GM12878 (cell line): ENCODE measurements around the gene EYS. TPM values are rescaled to one million over a fixed set of nuclear protein-coding genes. Genes with fewer than 3 reads are reported as not detected.

Experiments used
- ATAC-seq: fragments of 200-7000 bp; cut with Tn5 transposase; 3 replicates; pipeline ENCODE4 v1.9.1; 2020; ENCODE audit warnings: mild to moderate bottlenecking, moderate library complexity
- BruUV-seq: library from RNA; stranded (reverse); fragments of 400-500 nt; replicated peaks from 2 replicates; lab custom pipeline; 2021; lab: Mats Ljungman, UMichigan
- CTCF ChIA-PET: fragments of 300-600 bp; sonication (Branson Sonifier 250); formaldehyde crosslinking; extraction: SDS; loops from one replicate; lab custom pipeline; 2021; ENCODE audit warnings: inconsistent platforms; lab: Yijun Ruan, JAX
- POLR2A ChIA-PET: fragments of 350-600 bp; formaldehyde crosslinking; extraction: SDS; loops from one replicate; lab custom pipeline; 2021; ENCODE audit warnings: inconsistent platforms; lab: Charles Lee
- RAD21 ChIA-PET: fragments of 300-600 bp; sonication (Branson Sonifier 250); formaldehyde crosslinking; loops from one replicate; lab custom pipeline; 2023; ENCODE audit warnings: antibody characterized with exemption; ENCODE audit not compliant: unreplicated experiment; lab: Charles Lee
- SMC1A ChIA-PET: fragments of 300-600 bp; sonication (Branson Sonifier 250); formaldehyde crosslinking; loops from one replicate; lab custom pipeline; 2023; ENCODE audit not compliant: unreplicated experiment, uncharacterized antibody; lab: Charles Lee
- DNase-seq: peaks from one replicate; pipeline ENCODE4 v3.0.0-alpha.2; 2011; ENCODE audit warnings: low read depth, low spot score
- FAIRE-seq: peaks from 3 replicates; lab custom pipeline; 2011; peaks lifted over from hg19 to GRCh38; lab: Jason Lieb, UNC
- H2AFZ ChIP-seq: 2 replicates; pipeline ENCODE4 v1.6.0; 2011; ENCODE audit warnings: low read depth, low read length, control low read depth; ENCODE audit not compliant: control insufficient read depth
- H3K27ac ChIP-seq: 2 replicates; pipeline ENCODE4 v1.5.1; 2011; ENCODE audit warnings: control low read depth; ENCODE audit not compliant: control insufficient read depth, insufficient read depth
- H3K27me3 ChIP-seq, 2 experiments: replicated peaks in 1 of 2; 2 replicates each; pipeline versions ENCODE4 v1.6.0 to v1.6.1; 2011; ENCODE audit warnings: low read length in 1 of 2; ENCODE audit not compliant: control insufficient read depth in 2 of 2, insufficient read depth in 2 of 2
- H3K36me3 ChIP-seq, 2 experiments: 2 replicates each; pipeline ENCODE4 v1.5.1; 2011; ENCODE audit warnings: low read length in 1 of 2; ENCODE audit not compliant: control insufficient read depth in 2 of 2, insufficient read depth in 2 of 2
- H3K4me1 ChIP-seq: 2 replicates; pipeline ENCODE4 v1.6.1; 2011; ENCODE audit warnings: mild to moderate bottlenecking, low read length, moderate library complexity, mixed read lengths; ENCODE audit not compliant: control insufficient read depth, insufficient read depth
- H3K4me2 ChIP-seq: 2 replicates; pipeline ENCODE4 v1.6.0; 2011; ENCODE audit warnings: control low read depth; ENCODE audit not compliant: control insufficient read depth, insufficient read depth
- H3K4me3 ChIP-seq: fragments of 200-600 bp; sonication (generic); 2 replicates; pipeline ENCODE4 v1.5.1; 2016
- H3K79me2 ChIP-seq: 2 replicates; pipeline ENCODE4 v1.6.0; 2011; ENCODE audit warnings: low read length; ENCODE audit not compliant: control insufficient read depth, insufficient read depth
- H3K9ac ChIP-seq: 2 replicates; pipeline ENCODE4 v1.8.0; 2011; ENCODE audit warnings: low read length, control low read depth, mixed read lengths; ENCODE audit not compliant: control insufficient read depth, insufficient read depth
- H3K9me3 ChIP-seq: replicated peaks from 3 replicates; pipeline ENCODE4 v1.5.1; 2011; ENCODE audit warnings: mild to moderate bottlenecking, low read length; ENCODE audit not compliant: control insufficient read depth, insufficient read depth
- H4K20me1 ChIP-seq: 2 replicates; pipeline ENCODE4 v1.6.0; 2011; ENCODE audit not compliant: control insufficient read depth, insufficient read depth
- ATF7 ChIP-seq: fragments of 450-650 bp; IDR thresholded peaks from 2 replicates; pipeline ENCODE4 v1.6.1; 2016; ENCODE audit warnings: low read depth, mild to moderate bottlenecking
- FOXK2 ChIP-seq: fragments of 450-650 bp; IDR thresholded peaks from 2 replicates; pipeline ENCODE4 v1.6.1; 2017; ENCODE audit warnings: mild to moderate bottlenecking, moderate library complexity
- IKZF2 ChIP-seq, 2 experiments: fragments of 450-650 bp; IDR thresholded peaks; 2 replicates each; pipeline ENCODE4 v1.6.1; 2017; ENCODE audit warnings: mild to moderate bottlenecking in 2 of 2, moderate library complexity in 2 of 2
- JUNB ChIP-seq: IDR thresholded peaks from 2 replicates; pipeline ENCODE4 v1.6.1; 2016; ENCODE audit warnings: antibody characterized with exemption, mild to moderate bottlenecking
- PAX8 ChIP-seq: fragments of 450-650 bp; IDR thresholded peaks from 2 replicates; pipeline ENCODE4 v1.6.1; 2017; ENCODE audit warnings: mild to moderate bottlenecking, moderate library complexity
- SIX5 ChIP-seq: IDR thresholded peaks from 2 replicates; pipeline ENCODE4 v1.6.1; 2011; ENCODE audit warnings: mild to moderate bottlenecking, low read depth, low read length, moderate library complexity; ENCODE audit not compliant: severe bottlenecking
- ZZZ3 ChIP-seq: IDR thresholded peaks from 2 replicates; pipeline ENCODE4 v1.6.1; 2011; ENCODE audit warnings: low read depth; ENCODE audit not compliant: control insufficient read depth, insufficient read length
- WGBS: methylation state at CpG from one replicate; pipeline ENCODE4 v1.1.6; 2016; ENCODE audit warnings: low lambda C conversion rate; ENCODE audit not compliant: insufficient replicate concordance, insufficient coverage; ENCODE audit errors: missing lambda C conversion rate; 5-methylcytosine and 5-hydroxymethylcytosine counted together
- in situ Hi-C: fragments of 300-500 bp; cut with MboI; formaldehyde crosslinking; loops from 9 replicates; pipeline ENCODE4 v1.14.3; 2018; ENCODE audit warnings: mixed read lengths
- intact Hi-C: fragments of 100-400 bp; cut with micrococcal nuclease; formaldehyde crosslinking; loops from one replicate; pipeline ENCODE4 v1.14.2; 2022; ENCODE audit not compliant: unreplicated experiment
- polyA plus RNA-seq, 11 experiments: library from polyadenylated mRNA; depleted of rRNA in 4 of 11; unstranded in 6 of 11; stranded (reverse) in 5 of 11; fragments of >200 nt; fragmentation: Nextera tagmentation in 4 of 11; fragmentation: Illumina TruSeq in 1 of 11; extraction: Ambion mirVana in 4 of 11; extraction: Trizol in 1 of 11; gene quantifications; 1 replicate in 1 of 11; 2 replicates in 10 of 11; pipeline versions ENCODE4 v1.2.1 to v1.2.3, GENCODE V29; 2011 to 2016; ENCODE audit warnings: inconsistent platforms in 2 of 11, missing spikeins in 2 of 11, low read depth in 1 of 11
- total RNA-seq, 4 experiments: library from RNA; depleted of rRNA in 3 of 4; stranded (reverse); fragments of >200 nt in 3 of 4; fragmentation: Illumina TruSeq in 1 of 4; extraction: Trizol in 1 of 4; gene quantifications; 2 replicates each; pipeline versions ENCODE4 v1.2.1 to v1.2.3, GENCODE V29; 2013 to 2021
- TF ChIP-seq, protein P1 (sequence below): fragments of 450-650 bp; IDR thresholded peaks from 2 replicates; pipeline ENCODE4 v1.6.1; 2016; ENCODE audit warnings: mild to moderate bottlenecking, moderate library complexity, borderline replicate concordance

The EYS gene
- total and polyA plus RNA-seq, 10 of the 15 experiments (the other 5 are each of a cell fraction or from before 2014, with no cell fraction given) = under 0.01 to 0.14 (median 0.02) TPM; not detected in 1

DNA sequence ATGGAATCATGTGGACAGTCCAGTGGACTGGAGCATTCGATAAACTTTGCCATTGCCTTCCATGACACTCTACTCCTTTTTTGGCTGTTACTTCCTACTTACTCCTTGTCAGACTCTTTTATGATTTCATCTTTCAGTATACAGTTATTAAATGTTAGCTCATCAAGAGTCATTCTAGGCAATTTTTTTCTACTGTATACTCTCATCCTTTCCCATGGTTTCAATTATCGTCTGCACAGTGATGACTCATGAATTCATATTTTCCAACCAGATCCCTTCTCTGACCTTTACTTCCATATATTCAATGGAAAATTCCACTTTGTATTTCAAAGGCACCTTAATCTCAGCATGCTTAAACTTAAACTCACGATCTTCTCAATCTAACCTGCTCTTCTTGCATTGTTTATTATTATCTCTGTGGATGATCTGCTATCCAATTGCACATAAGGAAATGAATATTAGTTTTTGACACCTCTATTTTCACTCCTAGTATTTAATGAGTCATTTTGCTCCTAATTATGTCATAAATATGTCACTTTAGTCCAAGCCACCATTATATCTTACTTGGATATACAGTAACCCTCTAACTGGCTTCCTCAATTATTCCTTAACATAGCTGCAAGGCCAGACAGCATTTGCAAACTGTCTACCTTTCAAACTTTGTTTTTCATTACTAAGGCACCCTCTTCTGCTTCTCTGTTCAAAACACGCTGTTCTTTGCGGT, 1643.9 kb downstream of the EYS start:
- Histone ChIP-seq H3K27ac (no peak overlapping the region), H3K4me1 (no peaks in the 10 kb centered on the region), H3K4me2 (no peak overlapping the region), H3K9me3 (no peaks in the 10 kb centered on the region), H3K36me3 (no peaks in the 10 kb centered on the region), H3K79me2 (no peaks in the 10 kb centered on the region), H3K4me3 (no peak overlapping the region), H2AFZ (no peak overlapping the region), H4K20me1 (no peaks in the 10 kb centered on the region), H3K27me3 (no peaks in the 10 kb centered on the region), H3K9ac (no peak overlapping the region)
- intact Hi-C loops = no loop called here
- WGBS = 72% methylated on average over 5 of the region's 5 CpGs
- POLR2A ChIA-PET = no interaction called here
- no peak for FAIRE-seq
- in situ Hi-C loops = no loop called here
- ATAC-seq = peak; percentile 56
- SMC1A ChIA-PET = interaction anchor here (1.3 kb wide), 1 partner anchor 267 kb away, joined by 3 read pairs; no protein-coding TSS in a partner anchor
- no TSS peak for BruUV-seq
- DNase-seq = no peak
- TF ChIP-seq ZZZ3 = no peak
- TF ChIP-seq, protein P1, sequence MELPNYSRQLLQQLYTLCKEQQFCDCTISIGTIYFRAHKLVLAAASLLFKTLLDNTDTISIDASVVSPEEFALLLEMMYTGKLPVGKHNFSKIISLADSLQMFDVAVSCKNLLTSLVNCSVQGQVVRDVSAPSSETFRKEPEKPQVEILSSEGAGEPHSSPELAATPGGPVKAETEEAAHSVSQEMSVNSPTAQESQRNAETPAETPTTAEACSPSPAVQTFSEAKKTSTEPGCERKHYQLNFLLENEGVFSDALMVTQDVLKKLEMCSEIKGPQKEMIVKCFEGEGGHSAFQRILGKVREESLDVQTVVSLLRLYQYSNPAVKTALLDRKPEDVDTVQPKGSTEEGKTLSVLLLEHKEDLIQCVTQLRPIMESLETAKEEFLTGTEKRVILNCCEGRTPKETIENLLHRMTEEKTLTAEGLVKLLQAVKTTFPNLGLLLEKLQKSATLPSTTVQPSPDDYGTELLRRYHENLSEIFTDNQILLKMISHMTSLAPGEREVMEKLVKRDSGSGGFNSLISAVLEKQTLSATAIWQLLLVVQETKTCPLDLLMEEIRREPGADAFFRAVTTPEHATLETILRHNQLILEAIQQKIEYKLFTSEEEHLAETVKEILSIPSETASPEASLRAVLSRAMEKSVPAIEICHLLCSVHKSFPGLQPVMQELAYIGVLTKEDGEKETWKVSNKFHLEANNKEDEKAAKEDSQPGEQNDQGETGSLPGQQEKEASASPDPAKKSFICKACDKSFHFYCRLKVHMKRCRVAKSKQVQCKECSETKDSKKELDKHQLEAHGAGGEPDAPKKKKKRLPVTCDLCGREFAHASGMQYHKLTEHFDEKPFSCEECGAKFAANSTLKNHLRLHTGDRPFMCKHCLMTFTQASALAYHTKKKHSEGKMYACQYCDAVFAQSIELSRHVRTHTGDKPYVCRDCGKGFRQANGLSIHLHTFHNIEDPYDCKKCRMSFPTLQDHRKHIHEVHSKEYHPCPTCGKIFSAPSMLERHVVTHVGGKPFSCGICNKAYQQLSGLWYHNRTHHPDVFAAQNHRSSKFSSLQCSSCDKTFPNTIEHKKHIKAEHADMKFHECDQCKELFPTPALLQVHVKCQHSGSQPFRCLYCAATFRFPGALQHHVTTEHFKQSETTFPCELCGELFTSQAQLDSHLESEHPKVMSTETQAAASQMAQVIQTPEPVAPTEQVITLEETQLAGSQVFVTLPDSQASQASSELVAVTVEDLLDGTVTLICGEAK = no peak
- TF ChIP-seq FOXK2 = no peak
- TF ChIP-seq IKZF2 (IDR thresholded peaks at IDR 0.05) = no peak
- 0 out of 2 replicates have a peak, but pooled peaks have one; percentile 15 for TF ChIP-seq ATF7
- TF ChIP-seq SIX5 = no peak
- TF ChIP-seq PAX8 = no peak
- peak; percentile 54 for TF ChIP-seq JUNB
- CTCF ChIA-PET = no interaction called here
- RAD21 ChIA-PET = no interaction called here
